A549 (cell line): ENCODE measurements around the gene CACUL1.

Experiments used
- BHLHE40 ChIP-seq: IDR thresholded peaks from 2 replicates; pipeline ENCODE4 v1.6.1; 2012; ENCODE audit warnings: low read depth, low read length, inconsistent platforms
- CTCF ChIP-seq: fragments of >200 bp; sonication (Bioruptor Twin); formaldehyde crosslinking; IDR thresholded peaks from 3 replicates; pipeline ENCODE4 v1.5.1; 2016
- E2F6 ChIP-seq: IDR thresholded peaks from 2 replicates; pipeline ENCODE4 v1.6.1; 2012; ENCODE audit warnings: low read depth, borderline replicate concordance
- HES2 ChIP-seq: fragments of >200 bp; sonication (Bioruptor Twin); formaldehyde crosslinking; IDR thresholded peaks from 2 replicates; pipeline ENCODE4 v1.6.1; 2016
- KDM5A ChIP-seq: fragments of 200-600 bp; sonication (generic); IDR thresholded peaks from 2 replicates; pipeline ENCODE4 v1.6.1; 2016; ENCODE audit warnings: antibody characterized with exemption, mild to moderate bottlenecking
- MAFK ChIP-seq: fragments of 450-650 bp; IDR thresholded peaks from 2 replicates; pipeline ENCODE4 v1.6.1; 2014; ENCODE audit not compliant: partially characterized antibody
- MAZ ChIP-seq: fragments of 150-350 bp; IDR thresholded peaks from 2 replicates; pipeline ENCODE4 v1.6.1; 2014; ENCODE audit warnings: antibody characterized with exemption, low read depth, low read length, borderline replicate concordance
- MYC ChIP-seq: IDR thresholded peaks from 2 replicates; pipeline ENCODE4 v1.6.1; 2012; ENCODE audit warnings: mild to moderate bottlenecking, inconsistent platforms, low read length, improper control_type of control experiment, borderline replicate concordance
- PHF8 ChIP-seq: fragments of 200-600 bp; sonication (generic); IDR thresholded peaks from 2 replicates; pipeline ENCODE4 v1.6.1; 2016; ENCODE audit warnings: low read depth, mild to moderate bottlenecking, antibody characterized with exemption, moderate library complexity, borderline replicate concordance
- POLR2A ChIP-seq: IDR thresholded peaks from 2 replicates; pipeline ENCODE4 v1.6.1; 2012; ENCODE audit warnings: mild to moderate bottlenecking, low read length
- RNF2 ChIP-seq: fragments of 200-600 bp; sonication (generic); IDR thresholded peaks from 2 replicates; pipeline ENCODE4 v1.6.1; 2016; ENCODE audit warnings: low read depth, mild to moderate bottlenecking, antibody characterized with exemption, moderate library complexity, borderline replicate concordance
- TP53 ChIP-seq: fragments of 250-450 bp; sonication (Bioruptor Pico); IDR thresholded peaks from 2 replicates; pipeline ENCODE4 v1.5.0; 2021; ENCODE audit warnings: mild to moderate bottlenecking, moderate library complexity
- TF ChIP-seq, protein P1 (sequence below): fragments of 450-650 bp; IDR thresholded peaks from 2 replicates; pipeline ENCODE4 v1.6.1; 2014; ENCODE audit warnings: antibody characterized with exemption

DNA sequence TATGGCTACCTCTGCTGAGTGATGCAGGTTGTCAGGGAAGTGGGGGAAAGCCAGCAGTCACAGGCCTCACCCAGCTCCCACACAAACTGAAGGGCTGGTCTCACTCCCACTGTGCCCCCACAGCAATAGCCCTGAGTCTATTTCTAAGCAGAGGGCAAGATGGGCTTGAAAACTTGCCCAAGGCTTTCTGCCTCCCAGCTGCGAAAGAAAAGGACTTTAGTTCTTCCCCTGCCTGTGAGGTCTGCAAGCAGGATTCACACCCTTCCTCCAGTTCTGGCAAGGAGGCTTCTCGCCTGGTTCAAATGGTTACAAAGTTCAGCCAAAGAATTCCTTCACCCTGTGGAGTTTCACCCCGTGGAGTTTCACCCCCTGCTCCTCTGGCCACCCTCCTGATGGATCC, 96.0 kb downstream of the CACUL1 start:
- TF ChIP-seq KDM5A: no peak
- no peak for TF ChIP-seq MYC
- TF ChIP-seq CTCF: no peak
- TF ChIP-seq RNF2: no peak
- TF ChIP-seq MAFK: no peak
- TF ChIP-seq BHLHE40: no peak
- TF ChIP-seq PHF8: no peak
- no peak for TF ChIP-seq POLR2A
- TF ChIP-seq, protein P1, sequence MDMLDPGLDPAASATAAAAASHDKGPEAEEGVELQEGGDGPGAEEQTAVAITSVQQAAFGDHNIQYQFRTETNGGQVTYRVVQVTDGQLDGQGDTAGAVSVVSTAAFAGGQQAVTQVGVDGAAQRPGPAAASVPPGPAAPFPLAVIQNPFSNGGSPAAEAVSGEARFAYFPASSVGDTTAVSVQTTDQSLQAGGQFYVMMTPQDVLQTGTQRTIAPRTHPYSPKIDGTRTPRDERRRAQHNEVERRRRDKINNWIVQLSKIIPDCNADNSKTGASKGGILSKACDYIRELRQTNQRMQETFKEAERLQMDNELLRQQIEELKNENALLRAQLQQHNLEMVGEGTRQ: no peak
- TF ChIP-seq MAZ: no peak
- no peak for TF ChIP-seq TP53 (CRISPR knock-in tag)
- no peak for TF ChIP-seq E2F6
- no peak for TF ChIP-seq HES2
